CD4-positive, alpha-beta T cell treated with Interleukin-15 for 1 hour (primary cell): Measurements from ENCODE around the gene CACNA1C.

ENCODE experiments used
- DNase-seq: peaks from one replicate; pipeline ENCODE4 v3.0.0-alpha.2; 2020

The CACNA1C gene

GRCh38 chr12:2142068-2142467, 89.3 kb downstream of the CACNA1C start:
- no peak for DNase-seq

GRCh38 chr12:2144951-2145350, 92.2 kb downstream of the CACNA1C start:
- DNase-seq: no peak

GRCh38 chr12:2145433-2145998, 92.7 kb downstream of the CACNA1C start:
- DNase-seq: no peak

GRCh38 chr12:2147335-2147734, 94.5 kb downstream of the CACNA1C start:
- DNase-seq: no peak

GRCh38 chr12:2149091-2149490, 96.3 kb downstream of the CACNA1C start:
- no peak for DNase-seq

GRCh38 chr12:2150833-2151232, 98.0 kb downstream of the CACNA1C start:
- no peak for DNase-seq

- DNase-seq: no peak
These were observed 98.6 kb downstream of the CACNA1C start for GRCh38 chr12:2151391-2151790.

GRCh38 chr12:2152134-2152533, 99.3 kb downstream of the CACNA1C start:
- no peak for DNase-seq

- DNase-seq: no peak
These were observed 101.3 kb downstream of the CACNA1C start for GRCh38 chr12:2154050-2154449.

- no peak for DNase-seq
These were observed 101.7 kb downstream of the CACNA1C start for GRCh38 chr12:2154521-2154920.

- DNase-seq: no peak
These were observed 103.5 kb downstream of the CACNA1C start for GRCh38 chr12:2156333-2156732.

- DNase-seq: no peak
These were observed 107.3 kb downstream of the CACNA1C start for GRCh38 chr12:2160043-2160442.

- no peak for DNase-seq
These were observed 108.7 kb downstream of the CACNA1C start for GRCh38 chr12:2161473-2161872.

GRCh38 chr12:2163177-2163941, 110.6 kb downstream of the CACNA1C start:
- no peak for DNase-seq

GRCh38 chr12:2165021-2165420, 112.2 kb downstream of the CACNA1C start:
- DNase-seq: no peak

- DNase-seq: no peak
These were observed 113.1 kb downstream of the CACNA1C start for GRCh38 chr12:2165927-2166326.

- DNase-seq: no peak
These were observed 113.9 kb downstream of the CACNA1C start for GRCh38 chr12:2166696-2167095.

- DNase-seq: no peak
These were observed 114.4 kb downstream of the CACNA1C start for GRCh38 chr12:2167231-2167630.

GRCh38 chr12:2168808-2169207, 116.0 kb downstream of the CACNA1C start:
- no peak for DNase-seq

- DNase-seq: no peak
These were observed 116.7 kb downstream of the CACNA1C start for GRCh38 chr12:2169489-2169888.

- no peak for DNase-seq
These were observed 117.2 kb downstream of the CACNA1C start for GRCh38 chr12:2169940-2170339.

- no peak for DNase-seq
These were observed 117.6 kb downstream of the CACNA1C start for GRCh38 chr12:2170376-2170775.

GRCh38 chr12:2171672-2172426, 119.1 kb downstream of the CACNA1C start:
- no peak for DNase-seq
